Liver (tissue), 9 donors: ENCODE data around the gene MPST. TPM values are rescaled to one million over a fixed set of nuclear protein-coding genes. Genes with fewer than 3 reads are reported as not detected.

Source experiments
- DNase-seq: peaks from one replicate; pipeline ENCODE4 v3.0.0-alpha.2; 2017; ENCODE audit warnings: low spot score
- H3K27ac ChIP-seq, 2 donors: one replicate each; pipeline ENCODE4 v1.7.0; 2013; ENCODE audit warnings: inconsistent platforms in 2 of 2, low read length in 2 of 2, control low read depth in 1 of 2, low read depth in 1 of 2, mild to moderate bottlenecking in 1 of 2
- H3K27me3 ChIP-seq, 4 donors: one replicate each; pipeline versions ENCODE4 v1.6.1 to v1.7.0; 2013; ENCODE audit warnings: low read length in 3 of 4, inconsistent platforms in 1 of 4, mild to moderate bottlenecking in 1 of 4, moderate library complexity in 1 of 4; ENCODE audit not compliant: control insufficient read depth in 4 of 4, insufficient read depth in 4 of 4
- H3K36me3 ChIP-seq, 4 donors: one replicate each; pipeline versions ENCODE4 v1.6.1 to v1.7.0; 2013; ENCODE audit warnings: low read length in 3 of 4, mild to moderate bottlenecking in 3 of 4, low read depth in 1 of 4, moderate library complexity in 1 of 4; ENCODE audit not compliant: control insufficient read depth in 4 of 4, insufficient read depth in 3 of 4
- H3K4me1 ChIP-seq, 4 donors: one replicate each; pipeline versions ENCODE4 v1.6.1 to v1.7.0; 2013; ENCODE audit warnings: low read length in 3 of 4, mild to moderate bottlenecking in 3 of 4, moderate library complexity in 1 of 4; ENCODE audit not compliant: control insufficient read depth in 4 of 4, insufficient read depth in 4 of 4
- H3K4me3 ChIP-seq, 3 donors: one replicate each; pipeline versions ENCODE4 v1.6.1 to v1.7.0; 2013; ENCODE audit warnings: low read length in 3 of 3, control low read depth in 1 of 3, low read depth in 1 of 3, mild to moderate bottlenecking in 1 of 3
- H3K9ac ChIP-seq, 2 donors: one replicate each; pipeline ENCODE4 v1.7.0; 2013; ENCODE audit warnings: low read length in 2 of 2, mild to moderate bottlenecking in 2 of 2, moderate library complexity in 2 of 2, control low read depth in 1 of 2, low read depth in 1 of 2
- H3K9me3 ChIP-seq, 4 donors: one replicate each; pipeline versions ENCODE4 v1.6.1 to v1.7.0; 2013; ENCODE audit warnings: low read length in 3 of 4; ENCODE audit not compliant: control insufficient read depth in 4 of 4
- CTCF ChIP-seq: fragments of 150-350 bp; IDR thresholded peaks from 2 replicates; pipeline ENCODE4 v1.5.1; 2017; ENCODE audit warnings: improper control_type of control experiment, low read depth, low read length; ENCODE audit not compliant: missing input control
- EGR1 ChIP-seq, 2 donors: IDR thresholded peaks; 2 replicates each; pipeline ENCODE4 v1.6.1; 2016 to 2018; ENCODE audit warnings: antibody characterized with exemption in 2 of 2, low read depth in 2 of 2
- FOXA1 ChIP-seq: IDR thresholded peaks from 2 replicates; pipeline ENCODE4 v1.6.1; 2016; ENCODE audit warnings: antibody characterized with exemption
- FOXA2 ChIP-seq: IDR thresholded peaks from 2 replicates; pipeline ENCODE4 v1.6.1; 2016; ENCODE audit warnings: antibody characterized with exemption
- GABPA ChIP-seq, 2 donors: IDR thresholded peaks in 1 of 2; conservative IDR thresholded peaks in 1 of 2; 2 replicates each; pipeline ENCODE4 v1.6.1; 2016; ENCODE audit warnings: antibody characterized with exemption in 2 of 2, mild to moderate bottlenecking in 1 of 2, moderate library complexity in 1 of 2
- HNF4A ChIP-seq, 2 donors: conservative IDR thresholded peaks; 2 replicates each; pipeline ENCODE4 v1.6.1; 2016; ENCODE audit warnings: antibody characterized with exemption in 2 of 2, mild to moderate bottlenecking in 2 of 2
- HNF4G ChIP-seq: IDR thresholded peaks from 2 replicates; pipeline ENCODE4 v1.6.1; 2016; ENCODE audit warnings: antibody characterized with exemption
- MAX ChIP-seq: IDR thresholded peaks from 2 replicates; pipeline ENCODE4 v1.6.1; 2016; ENCODE audit warnings: antibody characterized with exemption
- NR2F2 ChIP-seq: IDR thresholded peaks from 2 replicates; pipeline ENCODE4 v1.6.1; 2016; ENCODE audit warnings: antibody characterized with exemption
- RAD21 ChIP-seq, 2 donors: IDR thresholded peaks; 2 replicates each; pipeline ENCODE4 v1.6.1; 2016; ENCODE audit warnings: antibody characterized with exemption in 2 of 2, mild to moderate bottlenecking in 2 of 2
- RXRA ChIP-seq, 2 donors: IDR thresholded peaks; 2 replicates each; pipeline ENCODE4 v1.6.1; 2017 to 2018; ENCODE audit warnings: antibody characterized with exemption in 2 of 2, mild to moderate bottlenecking in 1 of 2
- SP1 ChIP-seq: IDR thresholded peaks from 2 replicates; pipeline ENCODE4 v1.6.1; 2018; ENCODE audit warnings: antibody characterized with exemption, mild to moderate bottlenecking
- TAF1 ChIP-seq: conservative IDR thresholded peaks from 2 replicates; pipeline ENCODE4 v1.6.1; 2016; ENCODE audit warnings: antibody characterized with exemption, mild to moderate bottlenecking
- YY1 ChIP-seq: IDR thresholded peaks from 2 replicates; pipeline ENCODE4 v1.6.1; 2016; ENCODE audit warnings: antibody characterized with exemption, mild to moderate bottlenecking
- ZBTB33 ChIP-seq: IDR thresholded peaks from 2 replicates; pipeline ENCODE4 v1.6.1; 2016; ENCODE audit warnings: antibody characterized with exemption
- WGBS: extraction: QIAGEN DNeasy Blood & Tissue Kit; methylation state at CpG from one replicate; pipeline ENCODE4 v1.1.7; 2013; 5-methylcytosine and 5-hydroxymethylcytosine counted together
- polyA plus RNA-seq, 2 donors: library from polyadenylated mRNA; stranded (reverse) in 1 of 2; unstranded in 1 of 2; fragments of 200-250 nt in 1 of 2; fragments of >200 nt in 1 of 2; fragmentation: Nextera tagmentation in 1 of 2; extraction: Ambion mirVana in 1 of 2; gene quantifications; one replicate each; pipeline versions ENCODE4 v1.2.1 to v1.2.3, GENCODE V29; 2013 to 2015
- total RNA-seq, 2 donors: library from RNA; depleted of rRNA; stranded (reverse); fragments of >200 nt; gene quantifications; one replicate each; pipeline ENCODE4 v1.2.3, GENCODE V29; 2014
- TF ChIP-seq, protein P1 (sequence below): IDR thresholded peaks from 2 replicates; pipeline ENCODE4 v1.6.1; 2016; ENCODE audit warnings: antibody characterized with exemption, mild to moderate bottlenecking
- TF ChIP-seq, protein P2 (sequence below): IDR thresholded peaks from 2 replicates; pipeline ENCODE4 v1.6.1; 2016; ENCODE audit warnings: antibody characterized with exemption
- donor health status: healthy.
- donor health status: healthy.
- donor health status: healthy.
- donor health status: healthy.
- donor health status: healthy.

The MPST gene
- total and polyA plus RNA-seq, 4 donors: 124 to 277 (median 199) TPM

DNA sequence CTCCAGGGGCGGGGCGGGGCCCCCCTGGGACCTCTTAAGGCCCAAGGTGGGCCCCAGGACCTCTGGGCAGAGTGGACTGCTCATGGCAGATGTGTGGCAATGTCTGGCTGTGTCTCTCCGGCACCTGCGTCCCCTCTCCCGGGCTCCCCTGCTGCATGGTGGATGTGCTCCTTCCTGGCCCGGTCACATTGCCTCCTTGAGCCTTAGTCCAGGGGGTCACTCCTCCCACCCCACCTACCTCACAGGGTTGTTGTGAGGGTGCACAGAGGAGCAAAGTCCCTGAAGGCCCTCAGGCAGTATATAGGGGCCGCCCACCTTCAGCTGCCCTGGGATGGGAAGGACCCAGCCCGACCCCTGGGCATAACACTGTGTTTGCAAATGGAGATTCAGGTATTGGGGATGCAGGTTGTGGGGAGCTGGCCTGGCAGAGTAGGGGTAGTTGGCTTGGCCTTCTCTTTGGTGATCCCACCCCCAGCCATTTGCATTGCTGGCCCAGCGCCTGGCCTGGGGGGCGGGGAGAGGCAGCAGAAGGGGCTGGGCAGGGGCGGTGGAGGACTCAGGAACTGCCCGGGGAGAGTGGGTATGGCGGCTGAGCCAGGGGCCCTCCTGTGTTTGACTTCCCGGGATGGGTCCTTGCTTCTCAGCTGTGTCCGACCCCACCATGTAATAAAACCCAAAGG is 43.3 kb downstream of the MPST start:
- no peak overlapping the region for H3K9ac ChIP-seq
- no peaks in the 10 kb centered on the region for H3K27me3 ChIP-seq
- H3K4me3 ChIP-seq: no peak overlapping the region
- no peak overlapping the region for H3K27ac ChIP-seq
- no peaks in the 10 kb centered on the region for H3K9me3 ChIP-seq
- 80% methylated on average over 15 of the region's 15 CpGs for WGBS
- H3K36me3 ChIP-seq: peaks cover 0 to 20% (median 2%) of the 10 kb centered on the region in 4 donors
- no peak for TF ChIP-seq RXRA (IDR thresholded peaks at IDR 0.05)
- no peak for TF ChIP-seq RAD21 (IDR thresholded peaks at IDR 0.05)
- no peak for TF ChIP-seq ZBTB33
- TF ChIP-seq FOXA2: no peak
- TF ChIP-seq GABPA (IDR thresholded peaks at IDR 0.05 in 1 of 2, conservative IDR thresholded peaks at IDR 0.05 in 1 of 2): no peak
- no peak for TF ChIP-seq TAF1
- TF ChIP-seq CTCF: no peak
- TF ChIP-seq HNF4A (conservative IDR thresholded peaks at IDR 0.05): no peak
- TF ChIP-seq, protein P1, sequence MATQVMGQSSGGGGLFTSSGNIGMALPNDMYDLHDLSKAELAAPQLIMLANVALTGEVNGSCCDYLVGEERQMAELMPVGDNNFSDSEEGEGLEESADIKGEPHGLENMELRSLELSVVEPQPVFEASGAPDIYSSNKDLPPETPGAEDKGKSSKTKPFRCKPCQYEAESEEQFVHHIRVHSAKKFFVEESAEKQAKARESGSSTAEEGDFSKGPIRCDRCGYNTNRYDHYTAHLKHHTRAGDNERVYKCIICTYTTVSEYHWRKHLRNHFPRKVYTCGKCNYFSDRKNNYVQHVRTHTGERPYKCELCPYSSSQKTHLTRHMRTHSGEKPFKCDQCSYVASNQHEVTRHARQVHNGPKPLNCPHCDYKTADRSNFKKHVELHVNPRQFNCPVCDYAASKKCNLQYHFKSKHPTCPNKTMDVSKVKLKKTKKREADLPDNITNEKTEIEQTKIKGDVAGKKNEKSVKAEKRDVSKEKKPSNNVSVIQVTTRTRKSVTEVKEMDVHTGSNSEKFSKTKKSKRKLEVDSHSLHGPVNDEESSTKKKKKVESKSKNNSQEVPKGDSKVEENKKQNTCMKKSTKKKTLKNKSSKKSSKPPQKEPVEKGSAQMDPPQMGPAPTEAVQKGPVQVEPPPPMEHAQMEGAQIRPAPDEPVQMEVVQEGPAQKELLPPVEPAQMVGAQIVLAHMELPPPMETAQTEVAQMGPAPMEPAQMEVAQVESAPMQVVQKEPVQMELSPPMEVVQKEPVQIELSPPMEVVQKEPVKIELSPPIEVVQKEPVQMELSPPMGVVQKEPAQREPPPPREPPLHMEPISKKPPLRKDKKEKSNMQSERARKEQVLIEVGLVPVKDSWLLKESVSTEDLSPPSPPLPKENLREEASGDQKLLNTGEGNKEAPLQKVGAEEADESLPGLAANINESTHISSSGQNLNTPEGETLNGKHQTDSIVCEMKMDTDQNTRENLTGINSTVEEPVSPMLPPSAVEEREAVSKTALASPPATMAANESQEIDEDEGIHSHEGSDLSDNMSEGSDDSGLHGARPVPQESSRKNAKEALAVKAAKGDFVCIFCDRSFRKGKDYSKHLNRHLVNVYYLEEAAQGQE: no peak
- no peak for TF ChIP-seq HNF4G
- TF ChIP-seq MAX: no peak
- TF ChIP-seq, protein P2, sequence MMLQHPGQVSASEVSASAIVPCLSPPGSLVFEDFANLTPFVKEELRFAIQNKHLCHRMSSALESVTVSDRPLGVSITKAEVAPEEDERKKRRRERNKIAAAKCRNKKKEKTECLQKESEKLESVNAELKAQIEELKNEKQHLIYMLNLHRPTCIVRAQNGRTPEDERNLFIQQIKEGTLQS: no peak
- no peak for TF ChIP-seq SP1
- TF ChIP-seq FOXA1: no peak
- no peak for TF ChIP-seq NR2F2
- no peak for TF ChIP-seq EGR1 (IDR thresholded peaks at IDR 0.05; ENCODE audit: low read depth in 2 of 2)
- no peak for TF ChIP-seq YY1
- no peak for DNase-seq
- H3K4me1 ChIP-seq: no peaks in the 10 kb centered on the region
